Activated CD4-positive, alpha-beta T cell treated with anti-CD3 and anti-CD28 coated beads for 24 hours (primary cell): ENCODE data around the gene WDFY2.

ENCODE experiments used
- DNase-seq, 2 donors: peaks; one replicate each; pipeline ENCODE4 v3.0.0-alpha.2; 2020; ENCODE audit warnings: low read depth in 2 of 2

WDFY2 gene

GRCh38 chr13:51770160-51770559, 185.9 kb downstream of the WDFY2 start:
- DNase-seq, result no peak

- DNase-seq, result no peak
These were observed 186.6 kb downstream of the WDFY2 start for GRCh38 chr13:51770681-51771417.

- no peak for DNase-seq
These were observed 187.3 kb downstream of the WDFY2 start for GRCh38 chr13:51771418-51772104.

GRCh38 chr13:51772105-51772455, 187.8 kb downstream of the WDFY2 start:
- no peak for DNase-seq

GRCh38 chr13:51772781-51773180, 188.5 kb downstream of the WDFY2 start:
- no peak for DNase-seq

- DNase-seq, result no peak
These were observed 189.3 kb downstream of the WDFY2 start for GRCh38 chr13:51773515-51773914.

- no peak for DNase-seq
These were observed 191.9 kb downstream of the WDFY2 start for GRCh38 chr13:51776179-51776578.

- no peak for DNase-seq
These were observed 193.7 kb downstream of the WDFY2 start for GRCh38 chr13:51777921-51778320.

- DNase-seq, result no peak
These were observed 194.1 kb downstream of the WDFY2 start for GRCh38 chr13:51778392-51778791.

- DNase-seq, result no peak
These were observed 195.8 kb downstream of the WDFY2 start for GRCh38 chr13:51780099-51780498.

- no peak for DNase-seq
These were observed 197.2 kb downstream of the WDFY2 start for GRCh38 chr13:51781246-51782022.

- DNase-seq, result no peak
These were observed 197.9 kb downstream of the WDFY2 start for GRCh38 chr13:51782026-51782710.

- DNase-seq, result no peak
These were observed 199.3 kb downstream of the WDFY2 start for GRCh38 chr13:51783428-51784094.

- DNase-seq, result no peak
These were observed 199.8 kb downstream of the WDFY2 start for GRCh38 chr13:51784097-51784496.

GRCh38 chr13:51785712-51786424, 201.6 kb downstream of the WDFY2 start:
- DNase-seq, result no peak

GRCh38 chr13:51786425-51787265, 202.4 kb downstream of the WDFY2 start:
- DNase-seq, result no peak

- peak in 1 of 2 donors; percentile 46 for DNase-seq
These were observed 209.5 kb downstream of the WDFY2 start for GRCh38 chr13:51793570-51794271.

GRCh38 chr13:51794964-51795363, 210.7 kb downstream of the WDFY2 start:
- DNase-seq, result no peak

GRCh38 chr13:51795419-51795818, 211.2 kb downstream of the WDFY2 start:
- no peak for DNase-seq
